H1 (cell line): ENCODE results near the gene KRTAP9-2. TPM values are rescaled to one million over a fixed set of nuclear protein-coding genes. Genes with fewer than 3 reads are reported as not detected.

Experiments used
- BCL11A ChIP-seq, 2 experiments: IDR thresholded peaks; one replicate each; pipeline ENCODE4 v1.6.1; 2011; ENCODE audit warnings: low read depth in 2 of 2, low read length in 2 of 2, mild to moderate bottlenecking in 2 of 2
- GABPA ChIP-seq: IDR thresholded peaks from 2 replicates; pipeline ENCODE4 v1.6.1; 2011; ENCODE audit warnings: mild to moderate bottlenecking, low read length, moderate library complexity, borderline replicate concordance; ENCODE audit not compliant: insufficient read depth
- PHF8 ChIP-seq: fragments of 200-600 bp; sonication (generic); conservative IDR thresholded peaks from 2 replicates; pipeline ENCODE4 v1.7.1; 2012; ENCODE audit warnings: low read depth, mild to moderate bottlenecking, inconsistent platforms, low read length, moderate library complexity
- POU5F1 ChIP-seq: IDR thresholded peaks from 2 replicates; pipeline ENCODE4 v1.6.1; 2011; ENCODE audit warnings: low read depth, mild to moderate bottlenecking, low read length, moderate library complexity
- RXRA ChIP-seq: IDR thresholded peaks from 2 replicates; pipeline ENCODE4 v1.6.1; 2011; ENCODE audit warnings: low read depth, mild to moderate bottlenecking, low read length, moderate library complexity; ENCODE audit not compliant: insufficient read depth
- SUZ12 ChIP-seq: fragments of 200-600 bp; sonication (generic); IDR thresholded peaks from 2 replicates; pipeline ENCODE4 v1.6.1; 2012; ENCODE audit warnings: mild to moderate bottlenecking, inconsistent platforms, low read length, moderate library complexity, mixed read lengths
- USF2 ChIP-seq: IDR thresholded peaks from 2 replicates; pipeline ENCODE4 v1.6.1; 2011; ENCODE audit warnings: low read length, improper control_type of control experiment
- polyA plus RNA-seq, 7 experiments: library from polyadenylated mRNA; depleted of rRNA in 3 of 7; stranded (reverse) in 5 of 7; unstranded in 2 of 7; fragments of >200 nt in 5 of 7; fragments of 200-250 nt in 2 of 7; gene quantifications; 1 replicate in 5 of 7; 2 replicates in 1 of 7; 4 replicates in 1 of 7; pipeline versions ENCODE4 v1.2.1 to v1.2.3, GENCODE V29; 2011 to 2013; ENCODE audit warnings: missing spikeins in 2 of 7, mixed read lengths in 2 of 7
- total RNA-seq: library from RNA; stranded (reverse); fragmentation: NEBNext Ultra II Directional; extraction: Animal tissue kit (Norgen Biotek cat#: 25700); gene quantifications from 2 replicates; pipeline ENCODE4 v1.2.1, GENCODE V29; 2021

KRTAP9-2 gene
- total and polyA plus RNA-seq, 2 of the 8 experiments (the other 6 are each of a cell fraction or from before 2014, with no cell fraction given), result not detected

GRCh38 chr17:41212524-41213169 lies 13.8 kb upstream of the KRTAP9-2 start (continued):
- TF ChIP-seq SUZ12 (no peak), RXRA (no peak), POU5F1 (no peak), USF2 (no peak), GABPA (no peak), BCL11A (IDR thresholded peaks at IDR 0.05; ENCODE audit: low read depth in 2 of 2, low read length in 2 of 2) (no peak), PHF8 (no peak)
